NOMO-1 (cell line): ENCODE measurements around the gene LRP4.

ENCODE experiments used
- DNase-seq, 2 experiments: peaks; one replicate each; lab custom pipeline; 2025; ENCODE audit not compliant: unreplicated experiment in 2 of 2; lab: John Stamatoyannopoulos, UW

The LRP4 gene

DNA sequence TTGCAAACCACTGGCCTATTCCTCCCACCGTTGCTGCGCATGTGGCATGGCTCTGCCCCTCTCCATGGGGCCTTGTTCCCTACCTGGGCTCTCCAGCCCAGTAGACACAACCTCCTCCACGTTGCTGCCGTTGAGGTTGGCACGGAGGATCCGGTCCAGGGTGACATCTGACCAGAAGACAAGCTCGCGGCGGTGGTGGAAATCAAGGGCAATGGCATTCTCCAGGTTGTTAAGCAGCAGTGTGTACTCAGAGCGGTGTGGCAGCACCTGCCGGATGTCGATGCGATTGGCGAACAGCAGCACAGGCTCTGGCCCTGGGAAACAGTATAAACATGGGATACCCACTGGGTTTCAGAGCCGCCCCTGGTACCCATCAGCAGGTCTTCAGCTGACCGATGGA is 23.8 kb downstream of the LRP4 start:
- no peak for DNase-seq

DNA sequence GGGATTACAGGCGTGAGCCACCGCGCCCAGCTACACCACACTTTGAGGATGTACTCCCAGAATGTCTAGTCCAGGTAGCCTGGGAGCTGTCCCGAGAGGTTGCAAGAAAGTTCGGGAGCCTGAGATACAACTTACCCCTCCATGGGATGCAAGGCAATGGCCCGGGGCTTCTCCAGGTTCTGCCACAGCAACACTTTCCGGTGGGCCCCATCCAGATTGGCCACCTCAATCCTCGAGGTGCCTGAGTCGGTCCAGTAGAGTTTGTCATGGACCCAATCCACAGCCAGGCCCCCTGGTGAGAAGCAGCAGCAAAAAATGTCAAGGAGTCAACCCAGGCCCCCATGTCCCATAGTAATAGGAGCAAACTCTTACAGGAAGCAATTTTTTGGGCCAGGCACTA is 25.5 kb downstream of the LRP4 start:
- no peak for DNase-seq

DNA sequence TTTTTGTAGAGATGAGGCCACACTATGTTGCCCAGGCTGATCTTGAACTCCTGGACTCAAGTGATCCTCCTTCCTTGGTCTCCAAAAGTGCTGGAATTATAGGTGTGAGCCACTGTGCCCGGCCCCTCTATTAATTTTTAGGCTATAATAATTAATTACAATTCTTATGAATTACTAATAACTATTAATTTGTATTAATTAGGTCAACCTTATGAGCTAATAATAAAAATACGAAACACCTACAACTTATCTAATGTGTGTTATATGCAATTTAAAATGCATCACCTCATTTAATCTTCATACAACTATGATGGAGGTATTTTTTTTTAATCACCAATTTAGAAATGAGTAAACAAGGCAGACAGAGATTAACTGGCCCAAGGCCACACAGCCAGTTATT is 26.2 kb downstream of the LRP4 start:
- no peak for DNase-seq

- no peak for DNase-seq
Measured at GRCh38 chr11:46890665-46891064, 27.7 kb downstream of the LRP4 start.

- peak; percentile 70 to 76 for DNase-seq
Measured at GRCh38 chr11:46889689-46890475, 28.5 kb downstream of the LRP4 start.

- DNase-seq = no peak
Measured at GRCh38 chr11:46889251-46889650, 29.1 kb downstream of the LRP4 start.

DNA sequence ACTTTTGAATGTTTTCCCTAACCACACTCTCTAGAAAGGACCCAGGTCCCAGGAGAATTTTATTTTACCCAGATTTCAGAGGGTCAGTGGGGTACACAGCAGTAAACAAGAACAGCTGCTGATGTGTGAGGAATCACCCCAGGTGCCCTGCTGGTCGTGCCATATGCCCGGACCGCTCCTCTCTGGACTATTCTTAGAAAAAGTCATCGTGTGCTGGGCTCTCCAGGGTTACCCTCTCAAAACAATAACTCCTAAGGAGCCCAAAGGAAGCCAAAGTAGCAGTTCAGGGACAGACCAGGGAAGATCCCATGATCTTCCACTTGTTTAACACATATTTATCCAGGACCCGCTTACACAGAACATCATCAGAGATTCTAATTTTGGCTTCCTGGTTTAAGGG is 29.7 kb downstream of the LRP4 start:
- no peak for DNase-seq

DNA sequence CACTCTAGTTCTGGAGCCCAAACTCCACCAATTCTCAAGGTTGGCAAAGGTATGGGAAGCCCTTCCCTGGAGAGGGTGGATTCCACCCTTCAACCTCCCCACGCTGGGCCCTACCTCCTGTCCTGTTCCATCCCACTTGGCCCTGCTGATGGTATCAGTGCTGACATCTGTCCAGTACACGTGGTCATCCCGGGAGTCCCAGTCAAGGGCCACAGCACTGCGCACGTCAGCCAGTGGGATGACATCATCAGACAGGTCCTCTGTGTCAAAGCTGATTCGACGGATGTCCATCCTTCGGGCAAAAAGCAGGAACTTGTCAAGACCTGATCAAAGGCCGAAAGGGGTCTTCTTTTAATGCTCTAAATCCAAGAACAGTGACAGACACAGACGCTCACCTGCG is 32.1 kb downstream of the LRP4 start:
- DNase-seq = no peak

DNA sequence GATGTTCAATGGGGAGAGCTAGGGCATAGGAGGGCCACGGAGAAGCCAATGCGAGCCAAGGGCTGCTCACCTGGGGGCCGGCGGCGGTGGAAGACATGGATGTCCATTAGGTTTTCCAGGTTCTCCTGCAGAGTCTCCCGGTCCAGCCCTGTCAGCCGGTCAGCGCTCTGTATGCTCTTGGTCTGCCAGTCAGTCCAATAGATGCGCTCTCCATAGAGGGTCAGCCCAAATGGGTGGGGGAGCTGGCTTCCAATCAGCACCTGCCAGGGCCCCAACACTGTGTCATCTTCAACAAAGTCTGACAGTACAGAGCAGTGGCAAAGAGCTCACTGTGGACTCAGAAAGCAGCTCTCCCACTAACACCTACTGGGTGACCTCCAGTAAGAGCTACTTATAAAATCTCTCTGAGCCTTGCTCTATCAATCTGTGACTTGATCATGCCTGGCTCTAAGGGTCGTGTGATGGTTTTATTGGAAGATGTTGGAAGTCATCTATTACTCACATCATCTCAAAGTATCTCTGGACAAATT is 39.2 kb downstream of the LRP4 start:
- DNase-seq = no peak

- DNase-seq = no peak
Measured at GRCh38 chr11:46877580-46877979, 40.8 kb downstream of the LRP4 start.

- no peak for DNase-seq
Measured at GRCh38 chr11:46876471-46876870, 41.9 kb downstream of the LRP4 start.

GRCh38 chr11:46874586-46874985 is 43.8 kb downstream of the LRP4 start:
- no peak for DNase-seq

DNA sequence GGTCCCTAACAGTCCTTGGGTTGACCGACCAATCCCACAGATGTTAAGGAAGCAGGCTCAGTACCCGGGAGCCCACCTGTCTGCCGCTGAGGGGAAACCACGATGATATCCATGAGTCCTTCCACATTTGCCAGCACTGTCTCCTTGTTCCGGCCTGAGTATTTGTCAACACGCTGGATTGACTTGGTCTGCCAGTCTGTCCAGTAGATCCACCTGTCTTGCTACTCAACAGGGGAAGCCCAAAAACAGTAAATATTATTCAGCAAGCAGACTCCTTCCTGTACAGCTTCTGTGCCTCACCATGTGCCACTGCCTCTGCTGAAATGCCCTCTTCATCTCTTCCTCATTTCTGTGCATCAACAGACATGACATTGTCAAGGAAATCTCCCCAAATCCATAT is 49.4 kb downstream of the LRP4 start:
- DNase-seq = no peak

DNA sequence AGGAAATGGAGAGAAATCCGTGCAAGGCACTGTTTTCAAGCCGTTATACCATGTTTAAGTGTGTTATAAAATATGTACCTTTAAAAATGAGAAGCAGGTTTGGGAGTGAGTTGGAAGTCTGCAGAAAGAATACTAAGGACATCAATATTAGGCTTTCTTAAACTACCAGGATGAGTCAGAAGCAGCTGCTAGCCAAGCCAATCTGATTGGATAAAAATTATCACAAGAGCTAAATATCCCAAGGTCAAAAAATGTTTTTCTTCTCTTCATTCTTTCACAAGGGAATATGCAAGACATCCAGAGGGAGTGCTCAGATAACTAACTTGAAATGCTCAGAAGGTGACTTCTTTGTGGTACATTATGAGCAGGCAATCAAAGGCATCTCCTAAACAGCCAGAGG is 53.0 kb downstream of the LRP4 start:
- no peak for DNase-seq

DNA sequence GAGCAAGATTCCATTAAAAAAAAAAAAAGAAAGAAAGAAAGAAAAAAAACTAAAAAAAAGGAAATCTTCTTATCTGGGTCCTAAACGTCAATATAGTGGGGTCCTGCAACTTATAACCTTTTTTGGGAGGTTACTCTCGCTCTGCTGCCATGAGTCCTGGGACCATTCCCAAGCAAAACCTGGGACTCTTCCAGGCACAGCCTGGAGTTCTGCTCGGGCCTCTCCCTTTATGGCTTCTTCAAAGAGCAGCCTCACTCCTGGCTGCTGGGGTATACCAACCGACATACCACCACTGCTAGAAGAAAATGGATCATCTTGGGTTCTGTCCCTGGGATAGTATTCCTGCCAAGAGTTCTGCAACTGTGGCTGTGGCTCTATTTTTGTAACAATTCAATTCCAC is 58.1 kb downstream of the LRP4 start:
- no peak for DNase-seq

GRCh38 chr11:46858920-46859546 is 59.3 kb downstream of the LRP4 start:
- DNase-seq = peak; percentile 4 to 10

DNA sequence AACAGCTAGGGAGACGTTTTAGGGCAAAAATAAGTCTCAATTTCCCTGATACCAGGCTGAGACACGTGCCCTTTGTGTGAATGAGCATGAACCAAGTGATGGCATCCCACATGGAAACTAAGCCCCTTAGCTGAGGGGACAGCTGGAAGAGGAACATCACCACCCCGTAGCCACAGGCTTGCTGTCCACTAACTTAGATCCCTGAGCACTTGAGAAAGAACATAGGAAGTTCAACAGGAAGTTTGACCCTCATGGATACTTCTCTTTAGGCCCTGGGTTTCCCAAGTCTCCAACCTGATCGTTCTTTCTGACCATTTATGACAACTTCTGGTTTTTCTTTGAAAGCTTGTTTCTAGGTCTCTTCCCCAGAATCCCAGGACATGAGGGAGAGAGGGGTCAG is 60.7 kb downstream of the LRP4 start:
- DNase-seq = no peak

- DNase-seq = peak; percentile 41 to 72
Measured at GRCh38 chr11:46856605-46857343, 61.6 kb downstream of the LRP4 start.

- no peak for DNase-seq
Measured at GRCh38 chr11:46855863-46856262, 62.5 kb downstream of the LRP4 start.

DNA sequence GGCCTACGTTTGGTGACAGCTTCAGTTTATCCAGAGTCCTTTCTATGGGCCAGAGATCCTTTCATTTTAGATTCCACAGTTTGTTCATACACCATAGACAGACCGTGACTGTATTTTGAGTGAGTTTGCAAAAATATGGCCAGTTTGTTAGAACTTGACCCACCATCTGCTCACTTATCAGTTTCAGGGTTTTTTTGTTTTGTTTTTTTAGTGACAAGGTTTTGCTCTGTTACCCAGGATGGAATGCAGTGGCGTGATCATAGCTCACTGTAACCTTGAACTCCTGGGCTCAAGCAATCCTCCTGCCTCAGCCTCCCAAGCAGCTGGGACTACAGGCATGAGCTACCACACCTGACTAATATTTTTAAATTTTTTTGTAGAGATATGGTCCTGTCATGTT is 63.2 kb downstream of the LRP4 start:
- DNase-seq = no peak

GRCh38 chr11:46850829-46851380 is 67.4 kb downstream of the LRP4 start:
- DNase-seq = no peak
